ENCODE measurements around the gene LHX3. TPM values are rescaled to one million over a fixed set of nuclear protein-coding genes. Genes with fewer than 3 reads are reported as not detected.

Gene LHX3
- total and polyA plus RNA-seq, 2 of the 8 experiments (the other 6 are each of a cell fraction or from before 2014, with no cell fraction given) = 0.02 TPM; not detected in 1

GRCh38 chr9:136204838-136205706 lies at the start of gene LHX3 (continued):
- TF ChIP-seq SIN3A (conservative IDR thresholded peaks at IDR 0.05 in 1 of 2, IDR thresholded peaks at IDR 0.05 in 1 of 2; ENCODE audit: low read depth in 1 of 2, low read length in 2 of 2) = peak in 1 of 2 experiments; percentile 64; a peak in 2 of 4 replicates
- no peak for TF ChIP-seq ASH2L (IDR thresholded peaks at IDR 0.05; ENCODE audit: low read length)
- no peak for TF ChIP-seq RNF2 (IDR thresholded peaks at IDR 0.05; ENCODE audit: borderline replicate concordance, low read depth, low read length, missing control alignments, poor library complexity, severe bottlenecking)
- no peak for TF ChIP-seq CREB1 (IDR thresholded peaks at IDR 0.05)
- 0 out of 2 replicates have a peak, but pooled peaks have one; percentile 27 for TF ChIP-seq BACH1 (IDR thresholded peaks at IDR 0.05; ENCODE audit: low read length)
- TF ChIP-seq KDM1A (IDR thresholded peaks at IDR 0.05; ENCODE audit: borderline replicate concordance, low read length) = no peak
- peak; percentile 56 for TF ChIP-seq EZH2 (IDR thresholded peaks at IDR 0.05; ENCODE audit: low read depth, low read length, severe bottlenecking)

Data from H1 (cell line).